SW480 (cell line): Measurements from ENCODE around the gene RGS10.
A peak's percentile ranks its signal among the peaks of the same experiment; 100 is the strongest.

Experiments used
- DNase-seq: peaks from one replicate; pipeline ENCODE4 v3.0.0-alpha.2; 2016; ENCODE audit warnings: low spot score

The RGS10 gene

GRCh38 chr10:119496273-119496672 lies 46.2 kb downstream of the RGS10 start:
- no peak for DNase-seq

GRCh38 chr10:119495545-119495944 lies 47.0 kb downstream of the RGS10 start:
- no peak for DNase-seq

GRCh38 chr10:119495021-119495505 lies 47.5 kb downstream of the RGS10 start:
- DNase-seq: no peak

- no peak for DNase-seq
Observed at GRCh38 chr10:119494236-119495020, 48.1 kb downstream of the RGS10 start.

GRCh38 chr10:119493155-119493554 lies 49.4 kb downstream of the RGS10 start:
- DNase-seq: no peak

GRCh38 chr10:119491966-119492757 lies 50.4 kb downstream of the RGS10 start:
- no peak for DNase-seq

GRCh38 chr10:119489991-119490326 lies 52.6 kb downstream of the RGS10 start:
- DNase-seq: no peak

- no peak for DNase-seq
Observed at GRCh38 chr10:119488675-119489074, 53.8 kb downstream of the RGS10 start.

GRCh38 chr10:119483839-119484238 lies 58.7 kb downstream of the RGS10 start:
- DNase-seq: no peak

GRCh38 chr10:119483001-119483400 lies 59.5 kb downstream of the RGS10 start:
- no peak for DNase-seq

- DNase-seq: no peak
Observed at GRCh38 chr10:119481781-119482426, 60.6 kb downstream of the RGS10 start.

GRCh38 chr10:119480667-119481066 lies 61.9 kb downstream of the RGS10 start:
- DNase-seq: peak; percentile 29

GRCh38 chr10:119479532-119479931 lies 63.0 kb downstream of the RGS10 start:
- DNase-seq: no peak

- DNase-seq: no peak
Observed at GRCh38 chr10:119478811-119479341, 63.6 kb downstream of the RGS10 start.

GRCh38 chr10:119478111-119478802 lies 64.3 kb downstream of the RGS10 start:
- DNase-seq: no peak

GRCh38 chr10:119477444-119477843 lies 65.1 kb downstream of the RGS10 start:
- no peak for DNase-seq

GRCh38 chr10:119474606-119475005 lies 67.9 kb downstream of the RGS10 start:
- DNase-seq: no peak

GRCh38 chr10:119473771-119474170 lies 68.7 kb downstream of the RGS10 start:
- no peak for DNase-seq

GRCh38 chr10:119470920-119471702 lies 71.4 kb downstream of the RGS10 start:
- DNase-seq: no peak

- no peak for DNase-seq
Observed at GRCh38 chr10:119469846-119470245, 72.7 kb downstream of the RGS10 start.

GRCh38 chr10:119469325-119469707 lies 73.2 kb downstream of the RGS10 start:
- DNase-seq: no peak
